Liver (tissue), 3 donors: ENCODE results near the gene ANAPC10.

ENCODE experiments used
- GABPA ChIP-seq, 2 donors: IDR thresholded peaks in 1 of 2; conservative IDR thresholded peaks in 1 of 2; 2 replicates each; pipeline ENCODE4 v1.6.1; 2016; ENCODE audit warnings: antibody characterized with exemption in 2 of 2, mild to moderate bottlenecking in 1 of 2, moderate library complexity in 1 of 2
- JUND ChIP-seq, 2 donors: IDR thresholded peaks; 2 replicates each; pipeline ENCODE4 v1.6.1; 2016; ENCODE audit warnings: antibody characterized with exemption in 2 of 2
- RAD21 ChIP-seq, 2 donors: IDR thresholded peaks; 2 replicates each; pipeline ENCODE4 v1.6.1; 2016; ENCODE audit warnings: antibody characterized with exemption in 2 of 2, mild to moderate bottlenecking in 2 of 2
- REST ChIP-seq: IDR thresholded peaks from 2 replicates; pipeline ENCODE4 v1.6.1; 2016; ENCODE audit warnings: antibody characterized with exemption, mild to moderate bottlenecking
- RXRA ChIP-seq, 2 donors: IDR thresholded peaks; 2 replicates each; pipeline ENCODE4 v1.6.1; 2017 to 2018; ENCODE audit warnings: antibody characterized with exemption in 2 of 2, mild to moderate bottlenecking in 1 of 2
- TAF1 ChIP-seq: conservative IDR thresholded peaks from 2 replicates; pipeline ENCODE4 v1.6.1; 2016; ENCODE audit warnings: antibody characterized with exemption, mild to moderate bottlenecking
- YY1 ChIP-seq: IDR thresholded peaks from 2 replicates; pipeline ENCODE4 v1.6.1; 2016; ENCODE audit warnings: antibody characterized with exemption, mild to moderate bottlenecking
- TF ChIP-seq, protein P1 (sequence below): IDR thresholded peaks from 2 replicates; pipeline ENCODE4 v1.6.1; 2016; ENCODE audit warnings: antibody characterized with exemption
- TF ChIP-seq, protein P2 (sequence below): fragments of 150-350 bp; IDR thresholded peaks from 2 replicates; pipeline ENCODE4 v1.5.1; 2017; ENCODE audit warnings: improper control_type of control experiment, low read depth, low read length; ENCODE audit not compliant: missing input control
- TF ChIP-seq, protein P3 (sequence below): IDR thresholded peaks from 2 replicates; pipeline ENCODE4 v1.6.1; 2016; ENCODE audit warnings: antibody characterized with exemption
- donor health status: healthy.
- donor health status: healthy.

GRCh38 chr4:145034727-145035211, 63.2 kb downstream of the ANAPC10 start:
- TF ChIP-seq, protein P1, sequence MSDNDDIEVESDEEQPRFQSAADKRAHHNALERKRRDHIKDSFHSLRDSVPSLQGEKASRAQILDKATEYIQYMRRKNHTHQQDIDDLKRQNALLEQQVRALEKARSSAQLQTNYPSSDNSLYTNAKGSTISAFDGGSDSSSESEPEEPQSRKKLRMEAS: no peak
- TF ChIP-seq, protein P2, sequence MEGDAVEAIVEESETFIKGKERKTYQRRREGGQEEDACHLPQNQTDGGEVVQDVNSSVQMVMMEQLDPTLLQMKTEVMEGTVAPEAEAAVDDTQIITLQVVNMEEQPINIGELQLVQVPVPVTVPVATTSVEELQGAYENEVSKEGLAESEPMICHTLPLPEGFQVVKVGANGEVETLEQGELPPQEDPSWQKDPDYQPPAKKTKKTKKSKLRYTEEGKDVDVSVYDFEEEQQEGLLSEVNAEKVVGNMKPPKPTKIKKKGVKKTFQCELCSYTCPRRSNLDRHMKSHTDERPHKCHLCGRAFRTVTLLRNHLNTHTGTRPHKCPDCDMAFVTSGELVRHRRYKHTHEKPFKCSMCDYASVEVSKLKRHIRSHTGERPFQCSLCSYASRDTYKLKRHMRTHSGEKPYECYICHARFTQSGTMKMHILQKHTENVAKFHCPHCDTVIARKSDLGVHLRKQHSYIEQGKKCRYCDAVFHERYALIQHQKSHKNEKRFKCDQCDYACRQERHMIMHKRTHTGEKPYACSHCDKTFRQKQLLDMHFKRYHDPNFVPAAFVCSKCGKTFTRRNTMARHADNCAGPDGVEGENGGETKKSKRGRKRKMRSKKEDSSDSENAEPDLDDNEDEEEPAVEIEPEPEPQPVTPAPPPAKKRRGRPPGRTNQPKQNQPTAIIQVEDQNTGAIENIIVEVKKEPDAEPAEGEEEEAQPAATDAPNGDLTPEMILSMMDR: no peak
- no peak for TF ChIP-seq JUND (IDR thresholded peaks at IDR 0.05)
- no peak for TF ChIP-seq RAD21 (IDR thresholded peaks at IDR 0.05)
- TF ChIP-seq TAF1: no peak
- TF ChIP-seq, protein P3, sequence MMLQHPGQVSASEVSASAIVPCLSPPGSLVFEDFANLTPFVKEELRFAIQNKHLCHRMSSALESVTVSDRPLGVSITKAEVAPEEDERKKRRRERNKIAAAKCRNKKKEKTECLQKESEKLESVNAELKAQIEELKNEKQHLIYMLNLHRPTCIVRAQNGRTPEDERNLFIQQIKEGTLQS: no peak
- TF ChIP-seq GABPA (IDR thresholded peaks at IDR 0.05 in 1 of 2, conservative IDR thresholded peaks at IDR 0.05 in 1 of 2): no peak
- TF ChIP-seq YY1: no peak
- TF ChIP-seq REST: no peak
- no peak for TF ChIP-seq RXRA (IDR thresholded peaks at IDR 0.05)
